Measurements from ENCODE around the gene BCL6B.

BCL6B gene

GRCh38 chr17:7018331-7018964 is 4.4 kb upstream of the BCL6B start:
- Histone ChIP-seq H3K9me3 (no peaks in the 10 kb centered on the region), H3K27ac (no peak overlapping the region), H3K27me3 (peaks cover 31% of the 10 kb centered on the region), H3K36me3 (peaks cover 20% of the 10 kb centered on the region), H3K4me3 (ENCODE audit: low read depth in 1 of 2, low read length in 1 of 2) (no peak overlapping the region), H3K4me1 (ENCODE audit: control insufficient read depth in 1 of 2, insufficient read depth in 1 of 2, low read depth in 1 of 2, low read length in 1 of 2) (peaks cover 39 to 41% of the 10 kb centered on the region in 2 experiments)
- TF ChIP-seq CTCF (IDR thresholded peaks at IDR 0.05), result no peak

GRCh38 chr17:7019367-7019766 is 3.5 kb upstream of the BCL6B start:
- Histone ChIP-seq H3K27me3 (peaks cover 39% of the 10 kb centered on the region), H3K9me3 (no peaks in the 10 kb centered on the region), H3K4me1 (ENCODE audit: control insufficient read depth in 1 of 2, insufficient read depth in 1 of 2, low read depth in 1 of 2, low read length in 1 of 2) (peaks cover 31 to 34% of the 10 kb centered on the region in 2 experiments), H3K36me3 (peaks cover 12% of the 10 kb centered on the region), H3K4me3 (ENCODE audit: low read depth in 1 of 2, low read length in 1 of 2) (no peak overlapping the region), H3K27ac (no peak overlapping the region)
- no peak for TF ChIP-seq CTCF (IDR thresholded peaks at IDR 0.05)

- peaks cover 12% of the 10 kb centered on the region for H3K36me3 ChIP-seq
- H3K27ac ChIP-seq, result no peak overlapping the region
- peaks cover 30 to 33% of the 10 kb centered on the region in 2 experiments for H3K4me1 ChIP-seq (ENCODE audit: control insufficient read depth in 1 of 2, insufficient read depth in 1 of 2, low read depth in 1 of 2, low read length in 1 of 2)
- H3K27me3 ChIP-seq, result peaks cover 39% of the 10 kb centered on the region
- no peaks in the 10 kb centered on the region for H3K9me3 ChIP-seq
- H3K4me3 ChIP-seq (ENCODE audit: low read depth in 1 of 2, low read length in 1 of 2), result no peak overlapping the region
- TF ChIP-seq CTCF (IDR thresholded peaks at IDR 0.05), result no peak
Measured at GRCh38 chr17:7019839-7020519, 2.9 kb upstream of the BCL6B start.

- no peak overlapping the region for H3K27ac ChIP-seq
- H3K4me1 ChIP-seq (ENCODE audit: control insufficient read depth in 1 of 2, insufficient read depth in 1 of 2, low read depth in 1 of 2, low read length in 1 of 2), result peaks cover 21 to 24% of the 10 kb centered on the region in 2 experiments
Measured at GRCh38 chr17:7020894-7021664, 1.8 kb upstream of the BCL6B start.

More at GRCh38 chr17:7020894-7021664, 1.8 kb upstream of the BCL6B start:
- Histone ChIP-seq H3K4me3 (ENCODE audit: low read depth in 1 of 2, low read length in 1 of 2) (no peak overlapping the region), H3K9me3 (no peaks in the 10 kb centered on the region), H3K27me3 (peaks cover 39% of the 10 kb centered on the region), H3K36me3 (peaks cover 12% of the 10 kb centered on the region)
- no peak for TF ChIP-seq CTCF (IDR thresholded peaks at IDR 0.05)
